Neural progenitor cell (in vitro differentiated cells): ENCODE measurements around the gene DNAH9. TPM values are rescaled to one million over a fixed set of nuclear protein-coding genes. Genes with fewer than 3 reads are reported as not detected.

ENCODE experiments used
- DNase-seq: peaks from one replicate; pipeline ENCODE4 v3.0.0-alpha.2; 2016; ENCODE audit warnings: low spot score
- H2AFZ ChIP-seq: fragments of 200-600 bp; sonication (generic); replicated peaks from 2 replicates; pipeline ENCODE4 v1.6.1; 2016; ENCODE audit warnings: antibody characterized with exemption
- H3F3A ChIP-seq: fragments of 200-600 bp; sonication (generic); 2 replicates; pipeline ENCODE4 v1.6.1; 2016; ENCODE audit warnings: antibody characterized with exemption, low read depth
- H3K27ac ChIP-seq: fragments of 200-600 bp; sonication (generic); 2 replicates; pipeline ENCODE4 v1.5.1; 2016; ENCODE audit warnings: mild to moderate bottlenecking
- H3K27me3 ChIP-seq: fragments of 200-600 bp; sonication (generic); 2 replicates; pipeline ENCODE4 v1.6.1; 2016; ENCODE audit warnings: mild to moderate bottlenecking, moderate library complexity
- H3K36me3 ChIP-seq: fragments of 200-600 bp; sonication (generic); 2 replicates; pipeline ENCODE4 v1.5.1; 2016
- H3K4me1 ChIP-seq: fragments of 200-600 bp; sonication (generic); 2 replicates; pipeline ENCODE4 v1.6.1; 2016; ENCODE audit warnings: mixed run types
- H3K4me2 ChIP-seq: fragments of 200-600 bp; sonication (generic); 2 replicates; pipeline ENCODE4 v1.6.1; 2016
- H3K4me3 ChIP-seq: fragments of 200-600 bp; sonication (generic); 2 replicates; pipeline ENCODE4 v1.5.1; 2016
- H3K79me2 ChIP-seq: fragments of 200-600 bp; sonication (generic); 2 replicates; pipeline ENCODE4 v1.6.1; 2016; ENCODE audit warnings: low read depth
- H3K9ac ChIP-seq: fragments of 200-600 bp; sonication (generic); 2 replicates; pipeline ENCODE4 v1.6.1; 2016
- H3K9me3 ChIP-seq: fragments of 200-600 bp; sonication (generic); 2 replicates; pipeline ENCODE4 v1.5.1; 2016; ENCODE audit warnings: low read depth
- H4K20me1 ChIP-seq: fragments of 200-600 bp; sonication (generic); 2 replicates; pipeline ENCODE4 v1.6.1; 2016; ENCODE audit warnings: low read depth
- H3K27ac Mint-ChIP-seq: 3 replicates; pipeline ENCODE4 v1.8.0; 2021; ENCODE audit warnings: mixed read lengths
- H3K27me3 Mint-ChIP-seq: 2 replicates; pipeline ENCODE4 v1.8.0; 2022; ENCODE audit warnings: low read depth, mild to moderate bottlenecking, inconsistent platforms, moderate library complexity, mixed read lengths; ENCODE audit not compliant: insufficient read depth
- H3K36me3 Mint-ChIP-seq: 3 replicates; pipeline ENCODE4 v1.8.0; 2021; ENCODE audit warnings: mixed read lengths
- H3K4me1 Mint-ChIP-seq: 3 replicates; pipeline ENCODE4 v1.8.0; 2021; ENCODE audit warnings: mixed read lengths
- H3K4me3 Mint-ChIP-seq: 3 replicates; pipeline ENCODE4 v1.8.0; 2021; ENCODE audit warnings: mild to moderate bottlenecking, moderate library complexity, mixed read lengths
- H3K9me3 Mint-ChIP-seq: 3 replicates; pipeline ENCODE4 v1.8.0; 2020; ENCODE audit warnings: mixed read lengths
- EZH2 ChIP-seq: fragments of 200-600 bp; sonication (generic); IDR thresholded peaks from 2 replicates; pipeline ENCODE4 v1.6.1; 2017; ENCODE audit warnings: antibody characterized with exemption, mild to moderate bottlenecking, moderate library complexity
- EZH2phosphoT487 ChIP-seq: fragments of 200-600 bp; sonication (generic); IDR thresholded peaks from 2 replicates; pipeline ENCODE4 v1.6.1; 2017; ENCODE audit warnings: antibody characterized with exemption
- total RNA-seq: library from RNA; depleted of rRNA; stranded (reverse); fragments of >200 nt; gene quantifications from 2 replicates; pipeline ENCODE4 v1.2.3, GENCODE V29; 2015; ENCODE audit warnings: low replicate concordance
- TF ChIP-seq, protein P1 (sequence below): fragments of 200-600 bp; sonication (generic); IDR thresholded peaks from 2 replicates; pipeline ENCODE4 v1.5.1; 2017; ENCODE audit warnings: antibody characterized with exemption, mild to moderate bottlenecking

The DNAH9 gene
- total RNA-seq, 1 donor from 2014 or later, result 1.3 TPM

- Histone ChIP-seq H3K4me1 (peaks cover 29% of the 10 kb centered on the region), H3K4me2 (no peak overlapping the region), H3K36me3 (no peaks in the 10 kb centered on the region), H4K20me1 (no peaks in the 10 kb centered on the region), H3K9me3 (no peaks in the 10 kb centered on the region), H2AFZ (no peak overlapping the region), H3K9ac (no peak overlapping the region), H3F3A (peaks cover 16% of the 10 kb centered on the region), H3K79me2 (no peaks in the 10 kb centered on the region), H3K27me3 (no peaks in the 10 kb centered on the region), H3K27ac (no peak overlapping the region), H3K4me3 (no peak overlapping the region)
- Mint-ChIP-seq H3K4me1 (peaks cover 21% of the 10 kb centered on the region), H3K9me3 (no peaks in the 10 kb centered on the region), H3K36me3 (no peaks in the 10 kb centered on the region), H3K27me3 (peaks cover 2% of the 10 kb centered on the region), H3K4me3 (no peak overlapping the region), H3K27ac (no peak overlapping the region)
- no peak for DNase-seq
- no peak for TF ChIP-seq EZH2
- TF ChIP-seq, protein P1, sequence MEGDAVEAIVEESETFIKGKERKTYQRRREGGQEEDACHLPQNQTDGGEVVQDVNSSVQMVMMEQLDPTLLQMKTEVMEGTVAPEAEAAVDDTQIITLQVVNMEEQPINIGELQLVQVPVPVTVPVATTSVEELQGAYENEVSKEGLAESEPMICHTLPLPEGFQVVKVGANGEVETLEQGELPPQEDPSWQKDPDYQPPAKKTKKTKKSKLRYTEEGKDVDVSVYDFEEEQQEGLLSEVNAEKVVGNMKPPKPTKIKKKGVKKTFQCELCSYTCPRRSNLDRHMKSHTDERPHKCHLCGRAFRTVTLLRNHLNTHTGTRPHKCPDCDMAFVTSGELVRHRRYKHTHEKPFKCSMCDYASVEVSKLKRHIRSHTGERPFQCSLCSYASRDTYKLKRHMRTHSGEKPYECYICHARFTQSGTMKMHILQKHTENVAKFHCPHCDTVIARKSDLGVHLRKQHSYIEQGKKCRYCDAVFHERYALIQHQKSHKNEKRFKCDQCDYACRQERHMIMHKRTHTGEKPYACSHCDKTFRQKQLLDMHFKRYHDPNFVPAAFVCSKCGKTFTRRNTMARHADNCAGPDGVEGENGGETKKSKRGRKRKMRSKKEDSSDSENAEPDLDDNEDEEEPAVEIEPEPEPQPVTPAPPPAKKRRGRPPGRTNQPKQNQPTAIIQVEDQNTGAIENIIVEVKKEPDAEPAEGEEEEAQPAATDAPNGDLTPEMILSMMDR, result no peak
- TF ChIP-seq EZH2phosphoT487, result no peak
These were observed 12.8 kb downstream of the DNAH9 start for GRCh38 chr17:11610999-11611566.

DNA sequence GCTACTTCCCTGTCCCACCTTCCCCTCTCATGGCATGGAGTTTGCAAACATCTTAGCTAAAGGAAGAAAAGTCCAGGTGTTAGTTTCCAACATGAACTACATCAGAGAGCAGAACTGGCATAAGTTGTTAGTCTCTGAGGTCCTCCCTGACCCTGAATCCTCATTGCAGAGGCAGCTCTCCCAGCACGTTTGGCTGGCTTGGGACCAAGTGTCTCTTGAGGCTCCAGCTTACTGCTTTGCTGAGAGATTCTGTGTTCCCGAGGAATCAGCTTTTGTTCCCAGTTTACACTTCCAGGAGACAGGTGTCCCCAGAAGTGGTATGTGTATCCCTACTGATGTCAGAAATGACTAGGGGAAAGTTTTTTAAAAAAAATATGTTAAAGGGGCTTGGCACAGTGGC, 14.7 kb downstream of the DNAH9 start:
- no peak for DNase-seq
- H3K9me3 Mint-ChIP-seq, result no peaks in the 10 kb centered on the region
- Histone ChIP-seq H3F3A (peaks cover 16% of the 10 kb centered on the region), H3K4me3 (no peak overlapping the region), H3K79me2 (no peaks in the 10 kb centered on the region), H3K9me3 (no peaks in the 10 kb centered on the region), H3K4me2 (no peak overlapping the region), H3K27me3 (no peaks in the 10 kb centered on the region), H3K4me1 (peaks cover 29% of the 10 kb centered on the region), H2AFZ (no peak overlapping the region), H3K9ac (no peak overlapping the region), H3K36me3 (no peaks in the 10 kb centered on the region), H4K20me1 (no peaks in the 10 kb centered on the region), H3K27ac (no peak overlapping the region)
- H3K36me3 Mint-ChIP-seq, result no peaks in the 10 kb centered on the region
- no peak overlapping the region for H3K4me3 Mint-ChIP-seq
- H3K4me1 Mint-ChIP-seq, result peaks cover 21% of the 10 kb centered on the region
- no peak overlapping the region for H3K27ac Mint-ChIP-seq
- TF ChIP-seq, protein P1, result no peak
- TF ChIP-seq EZH2phosphoT487 (no peak), EZH2 (no peak)
- H3K27me3 Mint-ChIP-seq, result peaks cover 2% of the 10 kb centered on the region

DNA sequence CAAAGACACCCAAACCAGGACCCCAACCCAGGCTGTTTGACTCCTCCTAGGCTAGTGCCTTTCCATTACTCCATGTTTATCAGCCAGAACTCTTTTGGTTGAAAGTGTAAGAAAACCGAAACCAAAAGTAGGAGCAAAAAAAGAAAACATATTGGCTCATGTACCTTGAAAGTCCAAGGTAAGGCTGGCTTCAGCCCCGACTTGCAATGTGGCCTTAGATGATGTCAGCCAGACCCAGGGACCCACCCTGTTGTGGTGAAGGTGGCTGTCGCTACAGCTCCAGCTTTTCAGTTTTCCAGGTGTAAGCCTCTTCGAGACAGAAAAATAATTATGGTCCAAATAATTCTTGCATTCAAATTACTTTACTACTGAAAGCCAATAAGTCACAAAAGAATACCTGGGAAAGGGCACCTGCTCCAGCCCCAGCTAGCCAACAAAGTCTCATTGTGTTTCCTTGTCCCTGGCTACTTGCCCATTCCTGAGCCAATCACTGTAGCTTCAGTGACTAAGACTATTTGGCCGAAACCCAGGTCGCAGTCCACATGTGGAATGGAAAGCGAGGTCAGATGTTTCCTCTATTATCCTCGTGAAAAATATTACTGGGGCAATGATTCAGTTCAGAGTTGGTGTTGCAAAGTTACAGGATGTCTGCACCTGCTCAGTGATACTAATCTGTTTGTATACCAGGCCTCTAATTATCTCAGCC, 20.7 kb downstream of the DNAH9 start:
- no peak for DNase-seq
- no peaks in the 10 kb centered on the region for H3K9me3 ChIP-seq
- Mint-ChIP-seq H3K4me3 (no peak overlapping the region), H3K27me3 (no peaks in the 10 kb centered on the region), H3K4me1 (no peaks in the 10 kb centered on the region), H3K27ac (no peak overlapping the region), H3K36me3 (no peaks in the 10 kb centered on the region), H3K9me3 (no peaks in the 10 kb centered on the region)
- TF ChIP-seq, protein P1, result no peak
- TF ChIP-seq EZH2 (no peak), EZH2phosphoT487 (no peak)
- no peak overlapping the region for H3K4me2 ChIP-seq
- no peaks in the 10 kb centered on the region for H3F3A ChIP-seq
- no peaks in the 10 kb centered on the region for H4K20me1 ChIP-seq
- H2AFZ ChIP-seq, result no peak overlapping the region
- no peaks in the 10 kb centered on the region for H3K36me3 ChIP-seq
- H3K79me2 ChIP-seq, result no peaks in the 10 kb centered on the region
- no peak overlapping the region for H3K9ac ChIP-seq
- H3K4me3 ChIP-seq, result no peak overlapping the region
- no peaks in the 10 kb centered on the region for H3K4me1 ChIP-seq
- no peaks in the 10 kb centered on the region for H3K27me3 ChIP-seq
- no peak overlapping the region for H3K27ac ChIP-seq
